Prostate gland (tissue), 2 donors: ENCODE results near the gene KIAA1328. TPM values are rescaled to one million over a fixed set of nuclear protein-coding genes. Genes with fewer than 3 reads are reported as not detected.

ENCODE experiments used
- DNase-seq: peaks from one replicate; pipeline ENCODE4 v3.0.0-alpha.2; 2019; ENCODE audit warnings: low spot score
- H3K27ac ChIP-seq, 2 donors: fragments of 200-600 bp; sonication (generic); 2 replicates each; pipeline ENCODE4 v1.5.1; 2017 to 2019
- H3K27me3 ChIP-seq: fragments of 200-600 bp; sonication (generic); replicated peaks from 2 replicates; pipeline ENCODE4 v1.5.1; 2019; ENCODE audit not compliant: insufficient read depth
- H3K36me3 ChIP-seq, 2 donors: fragments of 200-600 bp; sonication (generic); 1 replicate in 1 of 2; 2 replicates in 1 of 2; pipeline versions ENCODE4 v1.5.1 to v1.8.1; 2017 to 2019
- H3K4me1 ChIP-seq: fragments of 200-600 bp; sonication (generic); replicated peaks from 2 replicates; pipeline ENCODE4 v1.5.1; 2019
- H3K4me3 ChIP-seq, 2 donors: fragments of 200-600 bp; sonication (generic); 2 replicates each; pipeline ENCODE4 v1.5.1; 2017 to 2019
- H3K9me3 ChIP-seq: fragments of 200-600 bp; sonication (generic); 2 replicates; pipeline ENCODE4 v1.5.1; 2017
- CTCF ChIP-seq, 4 experiments: fragments of 200-600 bp in 2 of 4; fragments of 450-650 bp in 2 of 4; sonication (generic) in 2 of 4; IDR thresholded peaks; 1 replicate in 3 of 4; 2 replicates in 1 of 4; pipeline ENCODE4 v1.5.1; 2016 to 2019; ENCODE audit warnings: antibody characterized with exemption in 4 of 4, mild to moderate bottlenecking in 2 of 4, moderate library complexity in 2 of 4
- POLR2A ChIP-seq: fragments of 450-650 bp; IDR thresholded peaks from one replicate; pipeline ENCODE4 v1.6.1; 2016; ENCODE audit warnings: antibody characterized with exemption, mild to moderate bottlenecking
- POLR2AphosphoS5 ChIP-seq: sonication (generic); formaldehyde crosslinking; IDR thresholded peaks from one replicate; pipeline ENCODE4 v1.6.1; 2017; ENCODE audit warnings: antibody characterized with exemption
- WGBS: methylation state at CpG from one replicate; pipeline ENCODE4 v1.1.5; 2018; 5-methylcytosine and 5-hydroxymethylcytosine counted together
- intact Hi-C: fragments of 100-400 bp; cut with DNase I; formaldehyde crosslinking; loops from one replicate; pipeline ENCODE4 v1.14.2; 2022
- total RNA-seq, 2 donors: library from RNA; depleted of rRNA; stranded (reverse); fragments of >200 nt; gene quantifications; one replicate each; pipeline ENCODE4 v1.1.0, GENCODE V29; 2016

KIAA1328 gene
- total RNA-seq, 2 donors from 2014 or later = 8.7 to 13.7 TPM

GRCh38 chr18:37238282-37239108 lies 409.6 kb downstream of the KIAA1328 start:
- no peak for TF ChIP-seq CTCF (IDR thresholded peaks at IDR 0.05)
- TF ChIP-seq POLR2AphosphoS5 = no peak
- intact Hi-C loops = no loop called here
- 80% methylated on average over 6 of the region's 6 CpGs for WGBS
- Histone ChIP-seq H3K4me1 (no peaks in the 10 kb centered on the region), H3K9me3 (no peaks in the 10 kb centered on the region), H3K27me3 (no peaks in the 10 kb centered on the region), H3K36me3 (no peaks in the 10 kb centered on the region), H3K27ac (no peak overlapping the region), H3K4me3 (no peak overlapping the region)
- DNase-seq = no peak

- Histone ChIP-seq H3K27ac (no peak overlapping the region), H3K36me3 (no peaks in the 10 kb centered on the region), H3K9me3 (no peaks in the 10 kb centered on the region), H3K27me3 (no peaks in the 10 kb centered on the region), H3K4me1 (no peaks in the 10 kb centered on the region), H3K4me3 (no peak overlapping the region)
- WGBS = 63% methylated on average over 6 of the region's 6 CpGs
- no peak for DNase-seq
- TF ChIP-seq POLR2AphosphoS5 (no peak), POLR2A (no peak), CTCF (IDR thresholded peaks at IDR 0.05) (no peak)
- intact Hi-C loops = no loop called here
These were observed 413.2 kb downstream of the KIAA1328 start for GRCh38 chr18:37242091-37242490.

- Histone ChIP-seq H3K27ac (no peak overlapping the region), H3K4me3 (no peak overlapping the region), H3K27me3 (no peaks in the 10 kb centered on the region), H3K36me3 (no peaks in the 10 kb centered on the region), H3K4me1 (no peaks in the 10 kb centered on the region), H3K9me3 (no peaks in the 10 kb centered on the region)
- intact Hi-C loops = no loop called here
- no peak for DNase-seq
- WGBS = 74% methylated on average over 4 of the region's 4 CpGs
- TF ChIP-seq POLR2AphosphoS5 (no peak), CTCF (IDR thresholded peaks at IDR 0.05) (no peak), POLR2A (no peak)
These were observed 414.1 kb downstream of the KIAA1328 start for GRCh38 chr18:37242826-37243560.

- H3K27ac ChIP-seq = no peak overlapping the region
- DNase-seq = no peak
- H3K9me3 ChIP-seq = no peaks in the 10 kb centered on the region
- no peak overlapping the region for H3K4me3 ChIP-seq
- H3K27me3 ChIP-seq = no peaks in the 10 kb centered on the region
- H3K36me3 ChIP-seq = no peaks in the 10 kb centered on the region
- TF ChIP-seq POLR2AphosphoS5 (no peak), POLR2A (no peak), CTCF (IDR thresholded peaks at IDR 0.05) (no peak)
- 18% methylated on average over 35 of the region's 36 CpGs for WGBS
- H3K4me1 ChIP-seq = no peaks in the 10 kb centered on the region
- intact Hi-C loops = no loop called here
These were observed 414.8 kb downstream of the KIAA1328 start for GRCh38 chr18:37243741-37244140.
